ENCODE results near the gene EPB41L2.
A peak's percentile ranks its signal among the peaks of the same experiment; 100 is the strongest.
"Not testable (repeated sequence)": the region's sequence is repeated elsewhere in the genome, so short reads cannot be mapped to it uniquely, and the experiment has no call there.

The EPB41L2 gene

GRCh38 chr6:131063028-131063763 lies at the start of gene EPB41L2:
Gene EPB41L2 (minus strand): TSS chr6:131063245. CDS start chr6:130956485, 106,760 bp downstream.
- DNase-seq (ENCODE audit: low read depth in 2 of 3, low spot score in 2 of 3): peak; percentile 50 to 69 (median 59)

- DNase-seq (ENCODE audit: low read depth in 2 of 3, low spot score in 2 of 3): no peak
These were observed 49.2 kb upstream of the EPB41L2 start for GRCh38 chr6:131112249-131112648.

GRCh38 chr6:131107151-131107550 lies 44.1 kb upstream of the EPB41L2 start:
- DNase-seq (ENCODE audit: low read depth in 2 of 3, low spot score in 2 of 3): no peak

- DNase-seq (ENCODE audit: low read depth in 2 of 3, low spot score in 2 of 3): no peak
These were observed 40.9 kb upstream of the EPB41L2 start for GRCh38 chr6:131103901-131104300.

GRCh38 chr6:131103296-131103695 lies 40.3 kb upstream of the EPB41L2 start:
- DNase-seq (ENCODE audit: low read depth in 2 of 3, low spot score in 2 of 3): no peak

GRCh38 chr6:131101911-131102680 lies 39.1 kb upstream of the EPB41L2 start:
- no peak for DNase-seq (ENCODE audit: low read depth in 2 of 3, low spot score in 2 of 3)

- no peak for DNase-seq (ENCODE audit: low read depth in 2 of 3, low spot score in 2 of 3)
These were observed 33.7 kb upstream of the EPB41L2 start for GRCh38 chr6:131096786-131097185.

- no peak for DNase-seq (ENCODE audit: low read depth in 2 of 3, low spot score in 2 of 3)
These were observed 30.3 kb upstream of the EPB41L2 start for GRCh38 chr6:131093334-131093733.

- not testable (repeated sequence) for DNase-seq (ENCODE audit: low read depth in 2 of 3, low spot score in 2 of 3)
These were observed 28.9 kb upstream of the EPB41L2 start for GRCh38 chr6:131091944-131092343.

- DNase-seq (ENCODE audit: low read depth in 2 of 3, low spot score in 2 of 3): not testable (repeated sequence)
These were observed 27.3 kb upstream of the EPB41L2 start for GRCh38 chr6:131090339-131090738.

- no peak for DNase-seq (ENCODE audit: low read depth in 2 of 3, low spot score in 2 of 3)
These were observed 21.9 kb upstream of the EPB41L2 start for GRCh38 chr6:131084982-131085381.

- DNase-seq (ENCODE audit: low read depth in 2 of 3, low spot score in 2 of 3): no peak
These were observed 20.6 kb upstream of the EPB41L2 start for GRCh38 chr6:131083687-131084086.

- no peak for DNase-seq (ENCODE audit: low read depth in 2 of 3, low spot score in 2 of 3)
These were observed 19.3 kb upstream of the EPB41L2 start for GRCh38 chr6:131082335-131082734.

GRCh38 chr6:131080084-131080483 lies 17.0 kb upstream of the EPB41L2 start:
- no peak for DNase-seq (ENCODE audit: low read depth in 2 of 3, low spot score in 2 of 3)

GRCh38 chr6:131073577-131073976 lies 10.5 kb upstream of the EPB41L2 start:
- DNase-seq (ENCODE audit: low read depth in 2 of 3, low spot score in 2 of 3): no peak

GRCh38 chr6:131070061-131070460 lies 7.0 kb upstream of the EPB41L2 start:
- no peak for DNase-seq (ENCODE audit: low read depth in 2 of 3, low spot score in 2 of 3)

- DNase-seq (ENCODE audit: low read depth in 2 of 3, low spot score in 2 of 3): no peak
These were observed 5.1 kb upstream of the EPB41L2 start for GRCh38 chr6:131068165-131068564.

- DNase-seq (ENCODE audit: low read depth in 2 of 3, low spot score in 2 of 3): no peak
These were observed 4.5 kb upstream of the EPB41L2 start for GRCh38 chr6:131067521-131067920.

- no peak for DNase-seq (ENCODE audit: low read depth in 2 of 3, low spot score in 2 of 3)
These were observed 2.8 kb upstream of the EPB41L2 start for GRCh38 chr6:131065824-131066171.

GRCh38 chr6:131065112-131065823 lies 2.2 kb upstream of the EPB41L2 start:
- DNase-seq (ENCODE audit: low read depth in 2 of 3, low spot score in 2 of 3): no peak

GRCh38 chr6:131063764-131064272 lies 773 bp upstream of the EPB41L2 start:
- no peak for DNase-seq (ENCODE audit: low read depth in 2 of 3, low spot score in 2 of 3)
